HG03469 (cell line): ENCODE data around the gene MAU2.

Experiments used
- ATAC-seq: cut with Tn5 transposase; IDR thresholded peaks from one replicate; pipeline ENCODE4 v1.9.1; 2021; ENCODE audit warnings: mild to moderate bottlenecking, moderate library complexity, moderate number of reproducible peaks; ENCODE audit not compliant: unreplicated experiment

Gene MAU2

GRCh38 chr19:19407633-19407930 is 87.0 kb downstream of the MAU2 start:
- ATAC-seq, result no peak
